ENCODE measurements around the gene METRN.
"Not testable (repeated sequence)": the region's sequence is repeated elsewhere in the genome, so short reads cannot be mapped to it uniquely, and the experiment has no call there.

Gene METRN

GRCh38 chr16:678209-678857 lies 36.6 kb upstream of the METRN start:
- DNase-seq = no peak

- peak; percentile 78 to 86 (median 80) for DNase-seq
These were observed 35.8 kb upstream of the METRN start for GRCh38 chr16:678858-679813.

- peak; percentile 80 to 91 (median 90) for DNase-seq
These were observed 34.9 kb upstream of the METRN start, which contains the start of gene STUB1 for GRCh38 chr16:679814-680624. Gene STUB1, plus strand, starts transcription at chr16:680410. Its CDS starts 116 bp downstream, at chr16:680526.

GRCh38 chr16:680625-680945 lies 34.3 kb upstream of the METRN start:
- DNase-seq = no peak

- peak in 1 of 3 experiments; percentile 32 for DNase-seq
These were observed 33.8 kb upstream of the METRN start for GRCh38 chr16:680967-681745.

GRCh38 chr16:681746-682427 lies 33.0 kb upstream of the METRN start:
- DNase-seq = no peak

- DNase-seq = no peak
These were observed 32.2 kb upstream of the METRN start for GRCh38 chr16:682493-683395.

GRCh38 chr16:683396-684070 lies 31.4 kb upstream of the METRN start:
- no peak for DNase-seq

GRCh38 chr16:684071-684794 lies 30.7 kb upstream of the METRN start, which contains the start of gene JMJD8:
Gene JMJD8, minus strand, starts transcription at chr16:684334. Its CDS starts 15 bp downstream, at chr16:684319.
- DNase-seq = peak; percentile 95 to 99 (median 97)

GRCh38 chr16:684961-685696 lies 29.8 kb upstream of the METRN start:
- DNase-seq = peak; percentile 83 to 93 (median 91)

- DNase-seq = peak; percentile 40 to 65 (median 54)
These were observed 29.0 kb upstream of the METRN start for GRCh38 chr16:685967-686366.

GRCh38 chr16:686459-687260 lies 28.3 kb upstream of the METRN start:
- DNase-seq = no peak

- DNase-seq = no peak
These were observed 27.4 kb upstream of the METRN start for GRCh38 chr16:687499-687898.

- DNase-seq = no peak
These were observed 25.6 kb upstream of the METRN start for GRCh38 chr16:689175-689897.

GRCh38 chr16:691242-691641 lies 23.7 kb upstream of the METRN start:
- not testable (repeated sequence) for DNase-seq

- no peak for DNase-seq
These were observed 22.4 kb upstream of the METRN start for GRCh38 chr16:692356-693108.
